Transverse colon (tissue), 4 donors: ENCODE measurements around the gene WBP2NL. TPM values are rescaled to one million over a fixed set of nuclear protein-coding genes. Genes with fewer than 3 reads are reported as not detected.

Experiments used
- DNase-seq: peaks from one replicate; pipeline ENCODE4 v3.0.0-alpha.2; 2019
- H3K27ac ChIP-seq, 4 donors: fragments of 200-600 bp; sonication (generic); 2 replicates each; pipeline ENCODE4 v1.5.1; 2016 to 2018; ENCODE audit warnings: inconsistent platforms in 4 of 4
- H3K27me3 ChIP-seq: fragments of 200-600 bp; sonication (generic); 2 replicates; pipeline ENCODE4 v1.5.1; 2017; ENCODE audit warnings: inconsistent platforms
- H3K36me3 ChIP-seq, 4 donors: fragments of 200-600 bp; sonication (generic); 2 replicates each; pipeline ENCODE4 v1.5.1; 2017 to 2019; ENCODE audit warnings: inconsistent platforms in 4 of 4
- H3K4me1 ChIP-seq, 4 donors: fragments of 200-600 bp; sonication (generic); 2 replicates each; pipeline ENCODE4 v1.5.1; 2017 to 2020; ENCODE audit warnings: inconsistent platforms in 4 of 4
- H3K4me3 ChIP-seq, 4 donors: fragments of 200-600 bp; sonication (generic); 1 replicate in 1 of 4; 2 replicates in 3 of 4; pipeline versions ENCODE4 v1.5.1 to v1.6.1; 2017 to 2019; ENCODE audit warnings: inconsistent platforms in 4 of 4
- H3K9me3 ChIP-seq, 2 donors: fragments of 200-600 bp; sonication (generic); 2 replicates each; pipeline ENCODE4 v1.5.1; 2017 to 2019; ENCODE audit warnings: inconsistent platforms in 2 of 2
- EP300 ChIP-seq: sonication (generic); formaldehyde crosslinking; IDR thresholded peaks from one replicate; pipeline ENCODE4 v1.6.1; 2017; ENCODE audit warnings: antibody characterized with exemption, low read depth
- POLR2A ChIP-seq: fragments of 450-650 bp; IDR thresholded peaks from one replicate; pipeline ENCODE4 v1.6.1; 2016; ENCODE audit warnings: antibody characterized with exemption, mild to moderate bottlenecking, moderate library complexity
- POLR2AphosphoS5 ChIP-seq, 3 donors: sonication (generic); formaldehyde crosslinking; IDR thresholded peaks; one replicate each; pipeline ENCODE4 v1.6.1; 2016; ENCODE audit warnings: antibody characterized with exemption in 3 of 3
- WGBS, 2 donors: methylation state at CpG; one replicate each; pipeline ENCODE4 v1.1.5; 2018; ENCODE audit warnings: low coverage in 1 of 2; 5-methylcytosine and 5-hydroxymethylcytosine counted together
- in situ Hi-C, 4 donors: fragments of 200-750 bp; cut with MboI; loops; one replicate each; pipeline versions ENCODE4 v1.15.0 to v1.15.1; 2017; ENCODE audit warnings: low sequenced_read_pairs in 3 of 4, low pct_ligation_motif_present in 1 of 4, low pct_unique_long_range_greater_than_20kb in 1 of 4
- intact Hi-C: fragments of 100-400 bp; cut with DNase I; formaldehyde crosslinking; loops from one replicate; pipeline ENCODE4 v1.15.1; 2023; ENCODE audit warnings: low total_unique reads
- total RNA-seq, 4 donors: library from RNA; depleted of rRNA; stranded (reverse); fragments of >200 nt; gene quantifications; one replicate each; pipeline ENCODE4 v1.1.0, GENCODE V29; 2016
- TF ChIP-seq, protein P1 (sequence below), 5 experiments: fragments of 200-600 bp in 3 of 5; fragments of 450-650 bp in 2 of 5; sonication (generic) in 3 of 5; IDR thresholded peaks; 1 replicate in 2 of 5; 2 replicates in 3 of 5; pipeline ENCODE4 v1.5.1; 2016 to 2017; ENCODE audit warnings: antibody characterized with exemption in 5 of 5, inconsistent platforms in 3 of 5, mild to moderate bottlenecking in 2 of 5, moderate library complexity in 1 of 5

WBP2NL gene
- total RNA-seq, 4 donors from 2014 or later = 0.96 to 12.0 (median 3.5) TPM; not detected in 1

DNA sequence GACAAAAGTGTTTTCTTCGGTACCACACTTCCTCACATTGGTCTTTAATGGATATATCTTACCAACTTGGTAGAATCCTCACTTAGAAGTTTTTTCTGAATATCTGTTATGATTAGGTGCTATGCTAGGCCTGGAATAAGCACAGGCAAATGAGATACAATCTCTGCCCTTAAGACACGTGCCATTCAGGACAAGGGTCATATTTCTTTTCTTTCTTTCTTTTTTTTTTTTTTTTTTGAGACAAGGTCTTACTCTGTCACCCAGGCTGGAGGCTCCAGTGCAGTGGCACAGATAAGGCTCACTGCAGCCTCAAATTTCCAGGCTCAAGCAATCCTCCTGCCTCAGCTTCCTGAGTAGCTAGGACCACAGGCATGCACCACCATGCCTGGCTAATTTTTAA, 23.0 kb downstream of the WBP2NL start:
- H3K27ac ChIP-seq = no peak overlapping the region
- no peak for TF ChIP-seq POLR2A
- TF ChIP-seq, protein P1, sequence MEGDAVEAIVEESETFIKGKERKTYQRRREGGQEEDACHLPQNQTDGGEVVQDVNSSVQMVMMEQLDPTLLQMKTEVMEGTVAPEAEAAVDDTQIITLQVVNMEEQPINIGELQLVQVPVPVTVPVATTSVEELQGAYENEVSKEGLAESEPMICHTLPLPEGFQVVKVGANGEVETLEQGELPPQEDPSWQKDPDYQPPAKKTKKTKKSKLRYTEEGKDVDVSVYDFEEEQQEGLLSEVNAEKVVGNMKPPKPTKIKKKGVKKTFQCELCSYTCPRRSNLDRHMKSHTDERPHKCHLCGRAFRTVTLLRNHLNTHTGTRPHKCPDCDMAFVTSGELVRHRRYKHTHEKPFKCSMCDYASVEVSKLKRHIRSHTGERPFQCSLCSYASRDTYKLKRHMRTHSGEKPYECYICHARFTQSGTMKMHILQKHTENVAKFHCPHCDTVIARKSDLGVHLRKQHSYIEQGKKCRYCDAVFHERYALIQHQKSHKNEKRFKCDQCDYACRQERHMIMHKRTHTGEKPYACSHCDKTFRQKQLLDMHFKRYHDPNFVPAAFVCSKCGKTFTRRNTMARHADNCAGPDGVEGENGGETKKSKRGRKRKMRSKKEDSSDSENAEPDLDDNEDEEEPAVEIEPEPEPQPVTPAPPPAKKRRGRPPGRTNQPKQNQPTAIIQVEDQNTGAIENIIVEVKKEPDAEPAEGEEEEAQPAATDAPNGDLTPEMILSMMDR (IDR thresholded peaks at IDR 0.05) = no peak
- no peak for TF ChIP-seq EP300
- no peak for TF ChIP-seq POLR2AphosphoS5 (IDR thresholded peaks at IDR 0.05)
- 75 to 80% methylated on average over 2 of the region's 2 CpGs for WGBS, 2 donors
- DNase-seq = no peak
- intact Hi-C loops = no loop called here
- H3K4me3 ChIP-seq = no peak overlapping the region
- no peaks in the 10 kb centered on the region for H3K9me3 ChIP-seq
- no peaks in the 10 kb centered on the region for H3K27me3 ChIP-seq
- H3K36me3 ChIP-seq = no peaks in the 10 kb centered on the region
- in situ Hi-C loops = no loop called here
- peaks cover 0 to 9% (median 4%) of the 10 kb centered on the region in 4 donors for H3K4me1 ChIP-seq

DNA sequence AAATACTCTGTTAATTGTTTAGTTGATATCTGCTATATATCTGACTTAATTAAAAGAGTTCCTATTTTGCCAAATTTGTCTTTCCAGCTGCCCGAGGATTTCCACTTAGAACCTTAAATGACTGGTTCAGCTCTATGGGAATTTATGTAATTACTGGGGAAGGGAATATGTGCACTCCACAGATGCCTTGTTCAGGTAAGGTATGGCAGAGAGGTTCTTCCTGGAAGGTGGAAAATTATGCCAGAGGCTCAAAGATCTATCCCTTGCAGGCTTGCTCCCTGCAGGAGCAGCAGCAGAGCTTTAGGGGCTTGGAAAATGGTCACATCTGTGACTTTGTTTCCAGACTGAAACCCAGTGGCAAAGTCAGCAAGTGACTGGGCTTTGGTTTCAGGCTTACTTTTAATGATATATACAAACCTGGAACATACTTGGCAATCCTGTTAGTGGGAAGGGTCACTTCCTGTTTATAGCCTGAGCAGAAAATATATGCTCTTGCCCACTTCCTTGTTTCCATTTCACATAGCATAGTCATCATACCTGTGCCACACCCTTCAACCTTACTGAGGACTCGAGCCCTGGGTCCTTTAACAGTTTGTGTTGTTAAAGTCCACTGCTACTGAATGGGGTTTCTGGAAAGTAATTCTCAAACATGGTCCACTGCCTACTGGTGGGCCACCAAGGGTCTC, 23.7 kb downstream of the WBP2NL start:
- intact Hi-C loops = no loop called here
- no peak overlapping the region for H3K4me3 ChIP-seq
- no peaks in the 10 kb centered on the region for H3K27me3 ChIP-seq
- H3K36me3 ChIP-seq = no peaks in the 10 kb centered on the region
- H3K4me1 ChIP-seq = peaks cover 0 to 9% (median 4%) of the 10 kb centered on the region in 4 donors
- TF ChIP-seq POLR2AphosphoS5 (IDR thresholded peaks at IDR 0.05) = peak in 2 of 3 donors; percentile 23 to 33
- TF ChIP-seq, protein P1 (IDR thresholded peaks at IDR 0.05) = no peak
- in situ Hi-C loops = no loop called here
- 44 to 59% methylated on average over 1 to 2 of the region's 2 CpGs for WGBS, 2 donors
- peak; percentile 32 for DNase-seq
- H3K27ac ChIP-seq = peak overlapping the region; percentile 23 to 64 (median 56)
- H3K9me3 ChIP-seq = no peaks in the 10 kb centered on the region

DNA sequence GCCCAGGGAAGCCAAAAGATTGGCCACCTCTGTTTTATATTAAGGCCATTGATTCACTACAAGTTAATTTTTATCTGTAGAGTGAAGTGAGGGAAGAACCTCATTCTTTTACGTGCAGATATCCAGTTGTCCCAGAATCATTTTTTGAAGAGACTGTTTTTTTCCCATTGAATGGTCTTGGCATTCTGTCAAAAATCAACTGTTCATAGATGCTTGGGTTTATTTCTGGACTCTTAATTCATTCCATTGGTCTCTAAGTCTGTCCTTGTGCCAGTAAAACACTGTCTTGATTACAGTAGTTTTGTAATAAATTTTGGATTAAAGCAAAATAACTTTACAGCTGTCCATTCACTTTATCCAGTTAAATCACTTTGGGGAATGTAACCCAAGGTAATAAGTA, 26.8 kb downstream of the WBP2NL start:
- no peak overlapping the region for H3K4me3 ChIP-seq
- no peak overlapping the region for H3K27ac ChIP-seq
- in situ Hi-C loops (no loop called here), intact Hi-C loops (no loop called here)
- H3K36me3 ChIP-seq = no peaks in the 10 kb centered on the region
- H3K27me3 ChIP-seq = no peaks in the 10 kb centered on the region
- peaks cover 0 to 9% (median 4%) of the 10 kb centered on the region in 4 donors for H3K4me1 ChIP-seq
- no peak for DNase-seq
- TF ChIP-seq POLR2A (no peak), EP300 (no peak), POLR2AphosphoS5 (IDR thresholded peaks at IDR 0.05) (no peak)
- TF ChIP-seq, protein P1 (IDR thresholded peaks at IDR 0.05) = no peak
- no peaks in the 10 kb centered on the region for H3K9me3 ChIP-seq
- WGBS, 2 donors = 70 to 80% methylated on average over 1 of the region's 1 CpG

DNA sequence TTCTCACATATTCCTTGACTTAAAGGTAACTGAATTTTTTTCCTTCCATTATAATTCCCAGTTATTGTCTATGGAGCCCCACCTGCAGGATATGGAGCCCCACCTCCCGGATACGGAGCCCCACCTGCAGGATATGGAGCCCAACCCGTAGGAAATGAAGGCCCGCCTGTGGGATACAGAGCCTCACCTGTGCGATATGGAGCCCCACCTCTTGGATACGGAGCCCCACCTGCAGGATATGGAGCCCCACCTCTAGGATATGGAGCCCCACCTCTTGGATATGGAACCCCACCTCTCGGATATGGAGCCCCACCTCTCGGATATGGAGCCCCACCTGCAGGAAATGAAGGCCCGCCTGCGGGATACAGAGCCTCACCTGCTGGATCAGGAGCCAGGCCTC, 28.1 kb downstream of the WBP2NL start:
- 85% methylated on average over 10 of the region's 10 CpGs; no CpG with 5 or more reads in 1 of the 2 donors for WGBS, 2 donors
- no peaks in the 10 kb centered on the region for H3K27me3 ChIP-seq
- in situ Hi-C loops (no loop called here), intact Hi-C loops (no loop called here)
- H3K27ac ChIP-seq = no peak overlapping the region
- peaks cover 0 to 9% (median 4%) of the 10 kb centered on the region in 4 donors for H3K4me1 ChIP-seq
- TF ChIP-seq, protein P1 (IDR thresholded peaks at IDR 0.05) = no peak
- TF ChIP-seq EP300 (no peak), POLR2AphosphoS5 (IDR thresholded peaks at IDR 0.05) (no peak)
- no peaks in the 10 kb centered on the region for H3K36me3 ChIP-seq
- no peak for DNase-seq
- no peak overlapping the region for H3K4me3 ChIP-seq
- no peaks in the 10 kb centered on the region for H3K9me3 ChIP-seq
